ENCODE measurements around the gene RAET1G. TPM values are rescaled to one million over a fixed set of nuclear protein-coding genes. Genes with fewer than 3 reads are reported as not detected.

Gene RAET1G
- not detected for total RNA-seq

GRCh38 chr6:149922642-149923326, at the start of gene RAET1G:
RAET1G (minus strand) TSS chr6:149923121; CDS start chr6:149923010, 111 bp downstream.

GRCh38 chr6:149963462-149964307, 40.8 kb upstream of the RAET1G start, which contains the start of gene ULBP1:
ULBP1 (plus strand) TSS chr6:149963943; CDS start chr6:149964050, 107 bp downstream.

GRCh38 chr6:149941583-149942460, 18.9 kb upstream of the RAET1G start, which contains the start of gene ULBP2:
ULBP2 (plus strand) TSS chr6:149942014; CDS start chr6:149942073, 59 bp downstream.

DNA sequence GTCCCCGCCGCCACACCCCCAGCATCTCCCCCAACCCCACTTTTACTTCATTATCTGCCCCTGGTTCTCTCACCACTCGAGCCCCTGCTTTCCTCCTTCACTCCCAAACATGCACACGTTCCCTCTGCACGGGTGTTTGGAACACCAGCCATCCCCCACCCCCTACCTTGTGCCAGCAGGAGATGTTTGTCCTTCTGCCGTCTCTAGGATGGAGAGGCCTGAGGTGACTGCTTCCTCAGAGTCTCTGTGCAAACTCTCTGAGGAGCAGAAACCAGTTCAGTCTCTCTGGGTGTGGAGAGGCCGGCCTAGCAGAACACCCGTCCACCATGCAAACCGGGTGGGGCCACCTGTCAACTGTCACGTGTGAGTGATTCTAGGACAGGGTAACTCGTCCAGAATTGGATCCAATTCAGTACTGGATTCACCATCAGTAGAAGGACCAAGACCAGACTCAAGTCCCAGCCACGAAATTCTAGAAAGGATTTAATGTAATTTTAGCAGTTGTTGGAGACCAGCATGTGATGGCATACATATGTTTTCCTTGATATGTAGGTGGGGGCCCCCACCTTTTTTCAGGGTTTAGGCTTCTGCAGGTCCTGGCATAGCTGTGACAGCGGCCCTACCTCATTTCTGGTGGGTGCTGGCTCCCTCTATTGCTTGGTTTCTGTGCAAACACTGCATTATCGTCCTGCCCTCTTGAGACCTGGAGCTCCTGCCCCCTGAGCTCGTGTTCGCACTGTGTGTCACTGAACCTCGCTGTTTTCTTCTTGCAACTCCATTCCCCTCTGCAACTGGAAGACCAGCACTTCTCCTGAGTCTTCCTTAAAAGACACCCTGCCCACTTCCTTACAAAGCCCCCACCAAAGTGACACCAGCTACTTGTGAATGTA, 24.8 kb downstream of the RAET1G start, which contains the start of gene RAET1E:
TSS of gene RAET1E (minus strand) at position 259 of the 890 bp plus-strand sequence. CDS start 7,212 bp downstream, outside the sequence.

Other genes starting within 250 kb of the RAET1G start
- gene LATS1, start 205.0 kb downstream of the RAET1G start, total RNA-seq, result 30.2 TPM
- gene NUP43, start 176.6 kb downstream of the RAET1G start, total RNA-seq, result 23.3 TPM
- gene PCMT1, start 173.4 kb downstream of the RAET1G start, total RNA-seq, result 162 TPM
- gene LRP11, start 58.8 kb downstream of the RAET1G start, total RNA-seq, result 41.3 TPM
- gene RAET1E, start 25.0 kb downstream of the RAET1G start, total RNA-seq, result not detected
- gene ULBP2, start 18.9 kb upstream of the RAET1G start, total RNA-seq, result 2.1 TPM
- 0.23 TPM for gene ULBP1, start 40.8 kb upstream of the RAET1G start, total RNA-seq
- 0.23 TPM for gene RAET1L, start 102.4 kb upstream of the RAET1G start, total RNA-seq
- 14.1 TPM for gene ULBP3, start 146.0 kb upstream of the RAET1G start, total RNA-seq
- 35.5 TPM for gene PPP1R14C, start 219.9 kb upstream of the RAET1G start, total RNA-seq